GM12875 (cell line): Measurements from ENCODE around the gene TRABD2A.

ENCODE experiments used
- H3K4me3 ChIP-seq: one replicate; pipeline ENCODE4 v1.5.1; 2011; ENCODE audit warnings: low read depth, low read length, control low read depth
- TF ChIP-seq, protein P1 (sequence below): IDR thresholded peaks from 2 replicates; pipeline ENCODE4 v1.5.1; 2011; ENCODE audit warnings: low read depth, mild to moderate bottlenecking, control low read depth, inconsistent platforms, low read length, moderate library complexity, borderline replicate concordance; ENCODE audit not compliant: insufficient read depth

Gene TRABD2A

DNA sequence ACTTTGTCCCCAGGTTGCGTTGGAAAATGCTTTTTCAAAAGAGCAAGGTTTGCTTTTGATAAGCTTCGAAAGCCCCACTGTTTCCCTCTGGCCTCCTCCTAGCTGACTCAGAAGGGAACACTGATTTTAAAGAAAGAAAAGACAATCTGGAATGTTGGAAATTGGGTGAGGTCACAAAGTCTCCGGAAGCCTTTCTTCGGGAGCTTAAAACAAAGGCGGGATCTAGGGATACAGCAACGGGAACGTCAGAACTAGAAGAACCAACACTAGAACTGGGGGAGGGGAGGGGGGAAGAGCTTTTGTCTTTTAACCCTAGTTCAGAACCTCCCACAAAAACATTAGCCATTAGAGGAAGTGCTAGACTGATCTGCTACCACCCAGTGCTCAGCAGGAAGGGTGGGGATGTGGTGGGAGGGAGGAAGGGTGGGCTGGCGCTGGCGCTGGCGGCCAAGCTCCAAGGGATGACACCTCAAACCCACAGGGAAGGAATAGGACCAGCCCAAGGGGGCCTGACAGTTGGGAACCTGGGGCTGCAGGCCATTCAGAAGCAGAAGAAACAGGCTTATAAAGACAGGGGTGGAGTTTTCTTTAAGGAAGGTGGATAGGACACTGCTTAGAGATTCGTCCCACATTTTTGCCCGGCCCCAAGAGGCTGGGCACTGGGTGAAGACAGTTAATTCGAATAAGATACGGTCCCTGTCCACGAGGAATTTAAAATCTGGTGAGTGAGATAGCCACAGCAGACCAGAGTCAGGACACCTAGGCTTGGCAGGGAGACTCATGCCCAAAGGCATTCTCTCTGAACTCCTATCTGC, 26.2 kb upstream of the TRABD2A start:
- peak overlapping the region; percentile 91 for H3K4me3 ChIP-seq
- TF ChIP-seq, protein P1, sequence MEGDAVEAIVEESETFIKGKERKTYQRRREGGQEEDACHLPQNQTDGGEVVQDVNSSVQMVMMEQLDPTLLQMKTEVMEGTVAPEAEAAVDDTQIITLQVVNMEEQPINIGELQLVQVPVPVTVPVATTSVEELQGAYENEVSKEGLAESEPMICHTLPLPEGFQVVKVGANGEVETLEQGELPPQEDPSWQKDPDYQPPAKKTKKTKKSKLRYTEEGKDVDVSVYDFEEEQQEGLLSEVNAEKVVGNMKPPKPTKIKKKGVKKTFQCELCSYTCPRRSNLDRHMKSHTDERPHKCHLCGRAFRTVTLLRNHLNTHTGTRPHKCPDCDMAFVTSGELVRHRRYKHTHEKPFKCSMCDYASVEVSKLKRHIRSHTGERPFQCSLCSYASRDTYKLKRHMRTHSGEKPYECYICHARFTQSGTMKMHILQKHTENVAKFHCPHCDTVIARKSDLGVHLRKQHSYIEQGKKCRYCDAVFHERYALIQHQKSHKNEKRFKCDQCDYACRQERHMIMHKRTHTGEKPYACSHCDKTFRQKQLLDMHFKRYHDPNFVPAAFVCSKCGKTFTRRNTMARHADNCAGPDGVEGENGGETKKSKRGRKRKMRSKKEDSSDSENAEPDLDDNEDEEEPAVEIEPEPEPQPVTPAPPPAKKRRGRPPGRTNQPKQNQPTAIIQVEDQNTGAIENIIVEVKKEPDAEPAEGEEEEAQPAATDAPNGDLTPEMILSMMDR: no peak

DNA sequence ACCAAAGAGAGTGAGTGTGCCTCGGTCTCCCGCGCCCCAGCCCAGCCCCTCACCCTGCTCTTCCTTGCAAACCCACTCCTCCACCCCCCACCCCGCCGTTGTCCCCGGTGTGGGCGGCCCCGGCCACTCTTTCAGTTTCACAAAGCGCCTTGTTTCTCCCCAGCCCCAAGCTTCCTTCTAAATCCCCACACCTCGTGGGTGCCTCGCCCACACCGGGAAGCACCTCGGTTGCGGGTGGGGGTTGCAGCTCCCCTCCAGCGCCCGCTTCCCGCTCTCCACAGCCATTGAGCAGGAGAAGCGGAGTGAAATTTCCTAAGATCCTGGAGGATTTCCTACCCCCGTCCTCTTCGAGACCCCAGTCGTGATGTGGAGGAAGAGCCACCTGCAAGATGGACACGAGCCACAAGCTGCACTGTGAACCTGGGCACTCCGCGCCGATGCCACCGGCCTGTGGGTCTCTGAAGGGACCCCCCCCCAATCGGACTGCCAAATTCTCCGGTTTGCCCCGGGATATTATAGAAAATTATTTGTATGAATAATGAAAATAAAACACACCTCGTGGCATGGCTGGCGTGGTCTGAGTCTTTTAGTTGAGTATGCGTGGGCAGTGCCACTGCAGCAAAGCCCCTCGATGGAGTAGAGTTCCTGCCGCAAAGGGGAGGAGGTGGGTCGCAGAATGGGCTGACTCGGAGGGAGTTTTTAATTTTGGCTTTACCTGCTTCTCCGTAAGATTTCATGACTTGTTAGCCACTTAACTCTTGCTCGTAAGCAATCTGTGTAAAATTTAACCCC, 25.4 kb upstream of the TRABD2A start:
- H3K4me3 ChIP-seq: peak overlapping the region; percentile 91

DNA sequence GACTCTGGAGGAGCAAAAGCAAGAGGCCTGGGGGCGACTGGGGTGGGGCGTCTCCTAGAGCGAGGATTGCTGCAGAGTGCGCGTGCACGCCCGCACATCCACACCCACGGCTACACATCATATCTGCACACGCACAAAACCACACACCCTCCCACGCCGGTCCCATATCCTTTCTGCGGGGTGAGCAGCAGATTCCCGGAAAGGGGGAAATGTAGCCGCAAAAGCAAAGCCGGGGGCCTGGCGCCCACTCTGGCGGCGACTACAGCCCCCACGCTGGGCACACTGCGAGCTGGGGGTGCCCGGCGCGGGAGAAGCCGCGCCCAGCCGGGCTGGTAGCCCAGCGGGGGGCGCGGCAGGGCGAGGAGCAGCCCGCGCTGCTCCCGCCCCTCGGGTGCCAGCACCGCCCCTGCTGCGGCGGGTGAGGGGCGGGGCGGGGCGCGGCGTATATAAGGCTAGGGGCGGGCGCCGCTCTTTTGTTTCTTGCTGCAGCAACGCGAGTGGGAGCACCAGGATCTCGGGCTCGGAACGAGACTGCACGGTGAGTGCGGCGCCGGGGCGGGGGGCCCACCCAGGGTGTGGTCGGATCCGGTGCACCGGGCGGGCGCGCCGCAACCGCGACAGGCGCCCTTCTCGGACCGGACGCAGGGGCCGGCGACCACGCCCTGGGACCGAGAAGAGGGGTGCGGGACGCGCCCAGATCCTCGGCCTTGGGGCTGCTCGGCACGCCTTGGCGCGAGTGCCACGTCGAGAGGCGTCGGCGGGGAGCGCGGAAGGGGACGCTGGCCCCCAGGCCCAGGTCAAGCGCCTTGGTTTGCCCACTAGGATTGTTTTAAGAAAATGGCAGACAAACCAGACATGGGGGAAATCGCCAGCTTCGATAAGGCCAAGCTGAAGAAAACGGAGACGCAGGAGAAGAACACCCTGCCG, 24.6 kb upstream of the TRABD2A start, which contains the start of gene TMSB10:
TMSB10 (plus strand) TSS at position 476 of the 927 bp plus-strand sequence.
- TF ChIP-seq, protein P1: peak; percentile 1; the same call in 1 of the 2 replicates
- H3K4me3 ChIP-seq: peak within 1 kb of the TSS; percentile 91

More for the DNA sequence above, 25.4 kb upstream of the TRABD2A start:
- TF ChIP-seq, protein P1: no peak

DNA sequence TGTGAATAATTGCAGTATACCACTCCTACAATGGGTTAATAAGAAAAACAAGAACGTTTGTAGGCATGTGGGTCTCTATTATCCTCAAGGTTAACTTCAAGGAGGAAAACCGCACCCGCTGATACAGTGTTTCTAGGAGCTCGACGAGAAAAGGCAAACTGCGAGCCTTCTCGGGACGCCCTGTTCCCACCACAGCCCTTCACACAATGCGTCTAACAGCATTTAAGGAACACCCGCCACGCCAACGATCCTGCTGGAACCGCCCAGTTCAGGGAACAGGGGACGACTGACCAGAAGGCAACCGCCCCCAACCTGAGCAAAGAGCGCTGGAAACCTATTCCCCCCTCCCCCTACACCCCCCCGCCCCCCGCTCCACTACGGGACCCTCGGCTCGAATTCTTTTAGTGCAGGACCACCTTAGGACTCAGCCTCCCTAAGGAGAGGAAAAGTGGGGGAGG, 23.9 kb upstream of the TRABD2A start:
- TF ChIP-seq, protein P1: no peak
- H3K4me3 ChIP-seq: peak overlapping the region; percentile 91

DNA sequence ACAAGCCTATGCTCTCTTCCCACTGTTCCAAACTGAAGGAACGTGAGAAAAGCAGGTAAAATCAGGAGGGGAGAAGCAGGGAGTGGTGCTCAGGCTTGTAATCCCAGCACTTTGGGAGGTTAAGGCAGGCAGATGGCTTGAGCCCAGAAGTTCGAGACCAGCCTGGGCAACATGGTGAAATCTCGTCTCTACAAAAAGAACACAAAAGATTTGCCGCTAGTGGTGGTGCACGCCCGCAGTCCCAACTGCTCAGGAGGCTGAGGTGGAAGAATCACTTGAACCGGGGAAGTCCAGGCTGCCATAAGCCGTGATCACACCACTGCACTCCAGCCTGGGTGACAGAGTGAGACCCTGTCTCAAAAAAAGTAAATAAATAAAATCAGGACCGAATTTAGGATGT, 23.3 kb upstream of the TRABD2A start:
- no peak overlapping the region for H3K4me3 ChIP-seq
- TF ChIP-seq, protein P1: no peak

DNA sequence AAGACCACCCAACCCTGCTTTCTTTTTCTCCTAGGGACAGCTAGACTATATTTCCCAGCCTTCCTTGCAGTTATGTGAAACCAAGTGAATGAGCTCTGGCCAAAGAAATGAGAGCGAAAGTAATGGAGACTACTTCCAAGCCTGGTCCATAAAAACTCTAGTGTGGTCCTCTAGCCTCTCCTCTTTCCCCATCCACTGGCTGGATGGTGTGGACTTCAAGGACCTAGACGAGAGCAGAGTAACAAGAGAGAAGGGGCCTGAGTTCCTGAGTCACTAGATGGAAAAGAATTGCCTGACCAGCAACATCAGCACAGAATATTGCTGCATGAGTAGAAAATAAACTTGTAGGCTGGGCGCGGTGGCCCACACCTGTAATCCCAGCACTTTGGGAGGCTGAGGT, 21.6 kb upstream of the TRABD2A start:
- TF ChIP-seq, protein P1: no peak
- H3K4me3 ChIP-seq: no peak overlapping the region
